Esophagus muscularis mucosa (tissue), 4 donors: Measurements from ENCODE around the gene SYNE4. TPM values are rescaled to one million over a fixed set of nuclear protein-coding genes. Genes with fewer than 3 reads are reported as not detected.
"Not testable (repeated sequence)": the region's sequence is repeated elsewhere in the genome, so short reads cannot be mapped to it uniquely, and the experiment has no call there.

Experiments
- DNase-seq: peaks from one replicate; pipeline ENCODE4 v3.0.0-alpha.2; 2017; ENCODE audit errors: extremely low spot score
- H3K27ac ChIP-seq, 4 donors: fragments of 200-600 bp; sonication (generic); replicated peaks in 1 of 4; 1 replicate in 3 of 4; 2 replicates in 1 of 4; pipeline ENCODE4 v1.5.1; 2016 to 2019; ENCODE audit warnings: mild to moderate bottlenecking in 1 of 4
- H3K27me3 ChIP-seq, 4 donors: fragments of 200-600 bp; sonication (generic); one replicate each; pipeline versions ENCODE4 v1.5.1 to v1.6.0; 2016 to 2019
- H3K36me3 ChIP-seq, 4 donors: fragments of 200-600 bp; sonication (generic); one replicate each; pipeline ENCODE4 v1.5.1; 2016 to 2019
- H3K4me1 ChIP-seq, 4 donors: fragments of 200-600 bp; sonication (generic); one replicate each; pipeline ENCODE4 v1.5.1; 2016 to 2019
- H3K4me3 ChIP-seq, 4 donors: fragments of 200-600 bp; sonication (generic); 1 replicate in 2 of 4; 2 replicates in 2 of 4; pipeline ENCODE4 v1.5.1; 2016 to 2019; ENCODE audit warnings: mild to moderate bottlenecking in 4 of 4, moderate library complexity in 1 of 4
- H3K9me3 ChIP-seq, 4 donors: fragments of 200-600 bp; sonication (generic); 1 replicate in 3 of 4; 2 replicates in 1 of 4; pipeline ENCODE4 v1.5.1; 2016 to 2019
- CTCF ChIP-seq, 3 experiments: fragments of 200-600 bp in 2 of 3; fragments of 450-650 bp in 1 of 3; sonication (generic) in 2 of 3; IDR thresholded peaks; one replicate each; pipeline ENCODE4 v1.5.1; 2017 to 2019; ENCODE audit warnings: antibody characterized with exemption in 3 of 3, mild to moderate bottlenecking in 2 of 3, moderate library complexity in 1 of 3
- EP300 ChIP-seq: sonication (generic); formaldehyde crosslinking; IDR thresholded peaks from one replicate; pipeline ENCODE4 v1.6.1; 2017; ENCODE audit warnings: antibody characterized with exemption
- POLR2A ChIP-seq: fragments of 450-650 bp; IDR thresholded peaks from one replicate; pipeline ENCODE4 v1.6.1; 2017; ENCODE audit warnings: antibody characterized with exemption, moderate library complexity, mild to moderate bottlenecking, low read depth
- POLR2AphosphoS5 ChIP-seq, 2 donors: sonication (generic); formaldehyde crosslinking; IDR thresholded peaks; one replicate each; pipeline ENCODE4 v1.6.1; 2017; ENCODE audit warnings: antibody characterized with exemption in 2 of 2
- WGBS: methylation state at CpG from one replicate; pipeline ENCODE4 v1.1.5; 2018; 5-methylcytosine and 5-hydroxymethylcytosine counted together
- intact Hi-C: fragments of 100-400 bp; cut with DNase I; formaldehyde crosslinking; loops from one replicate; pipeline ENCODE4 v1.15.1; 2023
- total RNA-seq, 4 donors: library from RNA; depleted of rRNA; stranded (reverse); fragments of >200 nt; gene quantifications; one replicate each; pipeline versions ENCODE4 v1.1.0 to v1.2.1, GENCODE V29; 2016

Gene SYNE4
- total RNA-seq, 4 donors from 2014 or later = 1.3 TPM; not detected in 3

- Histone ChIP-seq H3K4me1 (peaks cover 0 to 76% (median 67%) of the 10 kb centered on the region in 4 donors), H3K27me3 (no peaks in the 10 kb centered on the region), H3K36me3 (peaks cover 8 to 11% (median 10%) of the 10 kb centered on the region in 4 donors), H3K4me3 (no peak overlapping the region), H3K9me3 (no peaks in the 10 kb centered on the region), H3K27ac (peak overlapping the region; percentile 71 to 79 (median 76))
- 80% methylated on average over 2 of the region's 2 CpGs for WGBS
- intact Hi-C loops = no loop called here
- DNase-seq = no peak
- TF ChIP-seq POLR2A (no peak), CTCF (IDR thresholded peaks at IDR 0.05) (no peak), EP300 (no peak), POLR2AphosphoS5 (IDR thresholded peaks at IDR 0.05) (no peak)
Measured at GRCh38 chr19:36043952-36044351, 35.3 kb upstream of the SYNE4 start.

DNA sequence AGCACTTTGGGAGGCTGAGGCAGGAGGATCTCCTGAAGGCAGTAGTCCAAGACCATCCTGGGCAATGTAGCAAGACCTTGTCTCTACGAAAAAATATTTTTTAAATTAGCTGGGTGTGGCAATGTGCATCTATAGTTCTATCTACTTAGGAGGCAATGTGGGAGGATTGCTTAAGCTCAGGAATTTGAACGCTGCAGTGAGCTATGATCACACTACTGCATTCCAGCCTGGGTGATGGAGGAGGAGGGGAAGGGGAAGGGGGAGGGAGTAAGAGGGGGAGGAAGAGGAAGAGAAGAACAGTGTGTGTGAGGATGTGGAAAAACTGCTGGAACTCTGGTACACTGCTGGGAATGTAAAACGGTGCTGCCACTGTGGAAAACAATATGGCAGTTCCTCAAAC lies 33.2 kb upstream of the SYNE4 start:
- TF ChIP-seq EP300 (no peak), POLR2AphosphoS5 (IDR thresholded peaks at IDR 0.05) (peak; percentile 38 to 69), CTCF (IDR thresholded peaks at IDR 0.05) (no peak), POLR2A (no peak)
- 14% methylated on average over 3 of the region's 3 CpGs for WGBS
- H3K9me3 ChIP-seq = no peaks in the 10 kb centered on the region
- no peaks in the 10 kb centered on the region for H3K27me3 ChIP-seq
- no peak overlapping the region for H3K4me3 ChIP-seq
- DNase-seq = no peak
- intact Hi-C loops = no loop called here
- peaks cover 0 to 63% (median 57%) of the 10 kb centered on the region in 4 donors for H3K4me1 ChIP-seq
- H3K27ac ChIP-seq = peak overlapping the region; percentile 71 to 79 (median 76)
- peaks cover 14 to 28% (median 21%) of the 10 kb centered on the region in 4 donors for H3K36me3 ChIP-seq

DNA sequence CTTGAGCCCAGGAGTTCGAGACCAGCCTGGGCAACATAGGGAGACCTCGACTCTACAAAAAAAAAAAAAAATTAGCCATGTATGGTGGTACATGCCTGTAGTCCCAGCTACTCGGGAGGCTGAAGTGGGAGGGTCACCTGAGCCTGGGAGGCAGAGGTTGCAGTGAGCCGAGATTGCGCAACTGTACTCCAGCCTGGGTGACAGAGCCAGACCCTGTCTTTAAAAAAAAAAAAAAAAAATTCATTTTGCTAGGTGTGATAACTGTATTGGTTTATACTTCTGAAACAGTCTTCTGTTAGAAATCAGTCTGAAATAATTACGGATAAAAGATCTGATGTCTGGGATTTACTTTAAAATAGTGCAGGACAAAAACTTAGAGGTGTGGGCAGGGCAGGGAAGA lies 32.5 kb upstream of the SYNE4 start:
- H3K27me3 ChIP-seq, DNase-seq, intact Hi-C loops, H3K4me3 ChIP-seq, H3K9me3 ChIP-seq: not testable (repeated sequence)
- WGBS = 85% methylated on average over 6 of the region's 6 CpGs
- Histone ChIP-seq H3K36me3 (peaks cover 14 to 28% (median 21%) of the 10 kb centered on the region in 4 donors), H3K4me1 (peaks cover 0 to 55% (median 49%) of the 10 kb centered on the region in 4 donors), H3K27ac (peak overlapping the region; percentile 71 to 79 (median 76))

- no peak overlapping the region for H3K4me3 ChIP-seq
- peaks cover 14 to 33% (median 21%) of the 10 kb centered on the region in 4 donors for H3K36me3 ChIP-seq
- TF ChIP-seq EP300 (no peak), CTCF (IDR thresholded peaks at IDR 0.05) (no peak), POLR2AphosphoS5 (IDR thresholded peaks at IDR 0.05) (no peak), POLR2A (no peak)
- intact Hi-C loops = no loop called here
- no peak for DNase-seq
- 88% methylated on average over 6 of the region's 6 CpGs for WGBS
- H3K27ac ChIP-seq = peak overlapping the region in 1 of 4 donors; percentile 76
- H3K27me3 ChIP-seq = no peaks in the 10 kb centered on the region
- H3K9me3 ChIP-seq = no peaks in the 10 kb centered on the region
- H3K4me1 ChIP-seq = peaks cover 0 to 49% (median 43%) of the 10 kb centered on the region in 4 donors
Measured at GRCh38 chr19:36040495-36040894, 31.9 kb upstream of the SYNE4 start.

DNA sequence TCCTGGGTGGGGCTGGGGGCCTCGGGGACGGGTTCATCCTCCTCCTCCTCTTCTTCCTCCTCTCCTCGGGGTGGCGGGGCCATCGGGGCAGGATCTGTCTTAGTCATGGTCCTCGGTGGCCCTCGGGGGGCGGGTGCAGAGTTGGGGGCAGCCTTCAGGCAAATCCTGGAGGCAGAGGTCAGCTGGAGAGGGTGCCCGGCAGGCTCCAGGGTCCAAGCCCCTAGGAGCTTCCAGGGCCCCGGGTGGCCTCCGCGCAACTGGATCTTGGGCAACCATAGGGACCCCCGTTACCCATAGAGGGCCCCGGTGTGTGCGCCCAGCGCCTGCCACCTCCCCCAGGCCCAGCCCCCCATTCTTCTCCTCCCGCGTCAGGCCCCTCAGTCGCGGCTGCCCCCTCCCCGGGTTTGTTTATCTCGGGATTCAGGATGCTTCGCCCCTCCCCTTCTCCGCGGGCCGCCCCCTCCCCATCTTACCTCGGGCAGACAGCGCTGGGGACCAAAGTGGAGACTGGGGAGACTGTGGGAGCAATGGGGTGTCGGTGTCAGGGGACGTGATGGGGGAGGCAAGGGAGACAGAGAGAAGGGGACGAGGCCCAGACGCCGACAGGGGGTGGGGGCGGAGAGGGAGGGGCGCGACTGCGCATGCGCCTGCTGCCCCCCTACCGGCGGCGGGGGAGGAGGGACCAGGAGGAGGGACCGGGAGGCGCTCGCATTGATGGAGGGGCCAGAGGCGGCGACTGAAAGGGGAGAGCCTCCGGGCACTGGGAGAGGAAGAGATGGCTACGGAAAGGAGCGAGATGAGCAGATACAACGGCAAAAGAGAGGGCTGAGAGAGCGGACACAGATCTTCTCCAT lies 23.9 kb upstream of the SYNE4 start, which contains the start of gene CLIP3:
Gene CLIP3, minus strand, starts transcription at position 623 of the 854 bp plus-strand sequence. Its CDS starts 516 bp downstream, at position 107.
- WGBS = under 1% methylated on average over 20 of the region's 51 CpGs
- H3K4me3 ChIP-seq = peak within 1 kb of the TSS; percentile 71 to 84 (median 78)
- intact Hi-C loops = no loop called here
- no peak for DNase-seq
- H3K27ac ChIP-seq = peak within 1 kb of the TSS; percentile 80 to 87 (median 83)
- peaks cover 13 to 34% (median 22%) of the 10 kb centered on the region in 4 donors for H3K4me1 ChIP-seq
- H3K27me3 ChIP-seq = no peaks in the 10 kb centered on the region
- H3K9me3 ChIP-seq = no peaks in the 10 kb centered on the region
- peak; percentile 63 to 76 for TF ChIP-seq POLR2AphosphoS5 (IDR thresholded peaks at IDR 0.05)
- TF ChIP-seq EP300 = no peak
- no peak for TF ChIP-seq POLR2A
- TF ChIP-seq CTCF (IDR thresholded peaks at IDR 0.05) = peak in 1 of 3 experiments; percentile 15
- H3K36me3 ChIP-seq = peaks cover 0 to 29% (median 12%) of the 10 kb centered on the region in 4 donors
